Right atrium auricular region (tissue), 2 donors: ENCODE data around the gene LDLRAP1. TPM values are rescaled to one million over a fixed set of nuclear protein-coding genes. Genes with fewer than 3 reads are reported as not detected.
A peak's percentile ranks its signal among the peaks of the same experiment; 100 is the strongest.

ENCODE experiments used
- DNase-seq: peaks from one replicate; pipeline ENCODE4 v3.0.0-alpha.2; 2019; ENCODE audit warnings: low spot score
- H3K27ac ChIP-seq, 2 donors: fragments of 200-600 bp; sonication (generic); 1 replicate in 1 of 2; 2 replicates in 1 of 2; pipeline ENCODE4 v1.5.1; 2016 to 2019
- H3K27me3 ChIP-seq, 2 donors: fragments of 200-600 bp; sonication (generic); one replicate each; pipeline versions ENCODE4 v1.5.1 to v1.6.0; 2017 to 2019
- H3K36me3 ChIP-seq: fragments of 200-600 bp; sonication (generic); one replicate; pipeline ENCODE4 v1.5.1; 2016
- H3K4me1 ChIP-seq, 2 donors: fragments of 200-600 bp; sonication (generic); one replicate each; pipeline versions ENCODE4 v1.5.1 to v1.6.0; 2017 to 2019
- H3K4me3 ChIP-seq, 2 donors: fragments of 200-600 bp; sonication (generic); 1 replicate in 1 of 2; 2 replicates in 1 of 2; pipeline ENCODE4 v1.5.1; 2017 to 2019; ENCODE audit warnings: mild to moderate bottlenecking in 1 of 2, moderate library complexity in 1 of 2
- H3K9me3 ChIP-seq, 2 donors: fragments of 200-600 bp; sonication (generic); one replicate each; pipeline ENCODE4 v1.5.1; 2019
- CTCF ChIP-seq, 2 donors: fragments of 200-600 bp; sonication (generic); IDR thresholded peaks; one replicate each; pipeline ENCODE4 v1.5.1; 2019; ENCODE audit warnings: antibody characterized with exemption in 2 of 2
- total RNA-seq, 2 donors: library from RNA; depleted of rRNA; stranded (reverse); fragments of >200 nt; gene quantifications; one replicate each; pipeline ENCODE4 v1.1.0, GENCODE V29; 2016

The LDLRAP1 gene
- total RNA-seq, 2 donors from 2014 or later = 8.9 to 10.1 TPM

- peaks cover 0 to 46% of the 10 kb centered on the region in 2 donors for H3K4me1 ChIP-seq
- peak within 1 kb of the TSS; percentile 82 to 93 for H3K4me3 ChIP-seq
- H3K27me3 ChIP-seq = no peaks in the 10 kb centered on the region
- peak within 1 kb of the TSS; percentile 80 to 81 for H3K27ac ChIP-seq
- H3K9me3 ChIP-seq = no peaks in the 10 kb centered on the region
- DNase-seq = peak; percentile 83
- TF ChIP-seq CTCF (IDR thresholded peaks at IDR 0.05) = peak; percentile 20 to 73
- H3K36me3 ChIP-seq = no peaks in the 10 kb centered on the region
These were observed 72.9 kb downstream of the LDLRAP1 start, which contains the start of gene MAN1C1 for GRCh38 chr1:25616095-25616986. Gene MAN1C1, plus strand, starts transcription at chr1:25616791. Its CDS starts 1,007 bp downstream, at chr1:25617798.

- TF ChIP-seq CTCF (IDR thresholded peaks at IDR 0.05) = no peak
- H3K36me3 ChIP-seq = no peaks in the 10 kb centered on the region
- H3K9me3 ChIP-seq = no peaks in the 10 kb centered on the region
- no peaks in the 10 kb centered on the region for H3K27me3 ChIP-seq
- DNase-seq = no peak
- peak overlapping the region; percentile 61 to 75 for H3K27ac ChIP-seq
- peak overlapping the region; percentile 82 to 93 for H3K4me3 ChIP-seq
- peaks cover 0 to 49% of the 10 kb centered on the region in 2 donors for H3K4me1 ChIP-seq
These were observed 73.7 kb downstream of the LDLRAP1 start for GRCh38 chr1:25616987-25617624.

- no peak for TF ChIP-seq CTCF (IDR thresholded peaks at IDR 0.05)
- Histone ChIP-seq H3K9me3 (no peaks in the 10 kb centered on the region), H3K27me3 (no peaks in the 10 kb centered on the region), H3K36me3 (no peaks in the 10 kb centered on the region), H3K27ac (peak overlapping the region; percentile 32 to 75), H3K4me3 (peak overlapping the region; percentile 82 to 93), H3K4me1 (peaks cover 0 to 49% of the 10 kb centered on the region in 2 donors)
- DNase-seq = no peak
These were observed 74.4 kb downstream of the LDLRAP1 start for GRCh38 chr1:25617625-25618432.

- Histone ChIP-seq H3K4me1 (peaks cover 0 to 49% of the 10 kb centered on the region in 2 donors), H3K27me3 (no peaks in the 10 kb centered on the region), H3K9me3 (no peaks in the 10 kb centered on the region), H3K4me3 (peak overlapping the region; percentile 82 to 93), H3K27ac (peak overlapping the region; percentile 32 to 75), H3K36me3 (no peaks in the 10 kb centered on the region)
- TF ChIP-seq CTCF (IDR thresholded peaks at IDR 0.05) = no peak
- no peak for DNase-seq
These were observed 75.0 kb downstream of the LDLRAP1 start for GRCh38 chr1:25618433-25618808.

Other genes starting within 250 kb of the LDLRAP1 start
- gene TMEM50A, start 205.3 kb upstream of the LDLRAP1 start, total RNA-seq = 10 to 100 TPM; 67.2 to 71.7 TPM
- gene RHCE, start 122.8 kb upstream of the LDLRAP1 start, total RNA-seq = under 1 TPM in 1 of 2 donors, not detected in 1; 0.28 TPM
- 10 to 100 TPM; 14.0 to 14.5 TPM for gene MACO1, start 112.7 kb upstream of the LDLRAP1 start, total RNA-seq
- gene MAN1C1, start 73.2 kb downstream of the LDLRAP1 start, total RNA-seq = 10 to 100 TPM in 1 of 2 donors, 1 to 10 TPM in 1; 9.4 to 13.6 TPM